Measurements from ENCODE around the gene ZNF765. TPM values are rescaled to one million over a fixed set of nuclear protein-coding genes. Genes with fewer than 3 reads are reported as not detected.
"Not testable (repeated sequence)": the region's sequence is repeated elsewhere in the genome, so short reads cannot be mapped to it uniquely, and the experiment has no call there.

ZNF765 gene
- total RNA-seq, 1 experiment from 2014 or later = 23.6 TPM

- peaks cover 57% of the 10 kb centered on the region for H3K36me3 Mint-ChIP-seq
- no peaks in the 10 kb centered on the region for H3K4me1 Mint-ChIP-seq
These were observed 36.9 kb upstream of the ZNF765 start for GRCh38 chr19:53357821-53358581.

GRCh38 chr19:53360056-53360455, 34.9 kb upstream of the ZNF765 start:
- H3K27ac Mint-ChIP-seq; H3K4me3 Mint-ChIP-seq; ATAC-seq; POLR2A ChIA-PET; DNase-seq (ENCODE audit: low spot score): not testable (repeated sequence)
- H3K4me1 Mint-ChIP-seq = peaks cover 12% of the 10 kb centered on the region
- H3K27me3 Mint-ChIP-seq (ENCODE audit: low read depth) = peaks cover 29% of the 10 kb centered on the region
- peaks cover 37% of the 10 kb centered on the region for H3K9me3 Mint-ChIP-seq
- peaks cover 37% of the 10 kb centered on the region for H3K36me3 Mint-ChIP-seq
- CTCF ChIA-PET = interaction anchor here (1.4 kb wide), 1 partner anchor 52 kb away, joined by 3 read pairs; no protein-coding TSS in a partner anchor

More at GRCh38 chr19:53357821-53358581, 36.9 kb upstream of the ZNF765 start:
- Mint-ChIP-seq H3K4me3 (no peak overlapping the region), H3K9me3 (peaks cover 56% of the 10 kb centered on the region), H3K27ac (no peak overlapping the region), H3K27me3 (ENCODE audit: low read depth) (peaks cover 27% of the 10 kb centered on the region)
- CTCF ChIA-PET = interaction anchor here (0.8 kb wide), 1 partner anchor 67 kb away, joined by 3 read pairs; no protein-coding TSS in a partner anchor
- ATAC-seq (peak; percentile 94), DNase-seq (ENCODE audit: low spot score) (peak; percentile 76)
- POLR2A ChIA-PET = interaction anchor here (0.7 kb wide), 1 partner anchor 41 kb away, joined by 5 read pairs; no protein-coding TSS in a partner anchor
- TF ChIP-seq IRF1 (CRISPR knock-in tag; IDR thresholded peaks at IDR 0.05) (no peak), NFE2L1 (CRISPR knock-in tag; IDR thresholded peaks at IDR 0.05) (no peak), IRF2 (CRISPR knock-in tag; IDR thresholded peaks at IDR 0.05; ENCODE audit: borderline replicate concordance, low read depth) (no peak), ELF4 (CRISPR knock-in tag; IDR thresholded peaks at IDR 0.05; ENCODE audit: low read depth) (no peak), ZNF425 (CRISPR knock-in tag; conservative IDR thresholded peaks at IDR 0.05) (no peak), HMGA2 (CRISPR knock-in tag; IDR thresholded peaks at IDR 0.05) (no peak), FOXK1 (CRISPR knock-in tag; IDR thresholded peaks at IDR 0.05) (no peak), TP53 (CRISPR knock-in tag; IDR thresholded peaks at IDR 0.05) (no peak), E2F1 (CRISPR knock-in tag; IDR thresholded peaks at IDR 0.05) (no peak), SOX15 (CRISPR knock-in tag; IDR thresholded peaks at IDR 0.05) (no peak), ESRRA (CRISPR knock-in tag; IDR thresholded peaks at IDR 0.05; ENCODE audit: borderline replicate concordance) (no peak), TEAD4 (CRISPR knock-in tag; IDR thresholded peaks at IDR 0.05) (no peak), NR3C1 (CRISPR knock-in tag; conservative IDR thresholded peaks at IDR 0.05; ENCODE audit: low read depth) (no peak), OVOL2 (CRISPR knock-in tag; IDR thresholded peaks at IDR 0.05; ENCODE audit: borderline replicate concordance) (no peak), ZNF232 (CRISPR knock-in tag; IDR thresholded peaks at IDR 0.05) (no peak), ARID4B (CRISPR knock-in tag; IDR thresholded peaks at IDR 0.05; ENCODE audit: borderline replicate concordance) (no peak), TCF7 (CRISPR knock-in tag; IDR thresholded peaks at IDR 0.05; ENCODE audit: low read depth) (no peak), SMAD3 (CRISPR knock-in tag; IDR thresholded peaks at IDR 0.05; ENCODE audit: borderline replicate concordance) (no peak), ZNF263 (CRISPR knock-in tag; IDR thresholded peaks at IDR 0.05; ENCODE audit: low read depth) (no peak)
